SU-DHL-6 (cell line): ENCODE data around the gene TMEM163.

Source experiments
- H2AFZ ChIP-seq: fragments of 200-600 bp; sonication (generic); 2 replicates; pipeline ENCODE4 v1.6.1; 2014; ENCODE audit warnings: low read depth, mild to moderate bottlenecking, moderate library complexity, mixed read lengths, antibody characterized with exemption, low read length; ENCODE audit not compliant: severe bottlenecking
- H3F3A ChIP-seq: fragments of 200-600 bp; shearing (Covaris generic); 2 replicates; pipeline ENCODE4 v1.6.0; 2016; ENCODE audit warnings: antibody characterized with exemption, mild to moderate bottlenecking; ENCODE audit not compliant: insufficient read depth
- H3K27ac ChIP-seq: fragments of 200-600 bp; sonication (generic); 2 replicates; pipeline ENCODE4 v1.5.1; 2016; ENCODE audit warnings: low read depth, mild to moderate bottlenecking, low read length, moderate library complexity, mixed read lengths
- H3K27me3 ChIP-seq: fragments of 200-600 bp; sonication (generic), shearing (Covaris generic); 2 replicates; pipeline ENCODE4 v1.6.0; 2014; ENCODE audit warnings: mild to moderate bottlenecking, low read length
- H3K36me3 ChIP-seq: fragments of 200-600 bp; sonication (generic); 2 replicates; pipeline ENCODE4 v1.6.1; 2014; ENCODE audit warnings: mild to moderate bottlenecking, low read length, mixed read lengths
- H3K4me2 ChIP-seq: fragments of 300-600, 200-600 bp; shearing (Covaris generic), sonication (generic); 2 replicates; pipeline ENCODE4 v1.6.0; 2014; ENCODE audit warnings: low read length, low read depth, mild to moderate bottlenecking; ENCODE audit not compliant: poor library complexity, severe bottlenecking
- H3K4me3 ChIP-seq: fragments of 200-600 bp; sonication (generic); 2 replicates; pipeline ENCODE4 v1.5.1; 2014; ENCODE audit warnings: antibody characterized with exemption, low read length, mild to moderate bottlenecking, mixed read lengths; ENCODE audit not compliant: insufficient read depth, poor library complexity, severe bottlenecking
- H3K79me2 ChIP-seq: fragments of 200-600 bp; sonication (generic); 2 replicates; pipeline ENCODE4 v1.6.1; 2014; ENCODE audit warnings: mild to moderate bottlenecking, low read length, moderate library complexity; ENCODE audit not compliant: insufficient read depth
- H3K9ac ChIP-seq: fragments of 200-600 bp; sonication (generic); 2 replicates; pipeline ENCODE4 v1.7.0; 2014; ENCODE audit warnings: mild to moderate bottlenecking, low read length
- H3K9me2 ChIP-seq: fragments of 200-600 bp; sonication (generic); replicated peaks from 2 replicates; pipeline ENCODE4 v1.6.1; 2014; ENCODE audit warnings: low read length; ENCODE audit not compliant: insufficient read depth
- H3K9me3 ChIP-seq: fragments of 200-600 bp; sonication (generic); 2 replicates; pipeline ENCODE4 v1.6.1; 2014; ENCODE audit warnings: low read length, mixed read lengths; ENCODE audit not compliant: insufficient read depth
- H4K20me1 ChIP-seq: fragments of 200-600 bp; sonication (generic); 2 replicates; pipeline ENCODE4 v1.6.1; 2014; ENCODE audit warnings: low read depth, mild to moderate bottlenecking, antibody characterized with exemption, low read length, moderate library complexity, mixed read lengths
- CTCF ChIP-seq: fragments of 200-600 bp; sonication (generic); IDR thresholded peaks from one replicate; pipeline ENCODE4 v1.5.1; 2017; ENCODE audit warnings: antibody characterized with exemption, mild to moderate bottlenecking, low read length, moderate library complexity; ENCODE audit not compliant: insufficient read depth, poor library complexity, severe bottlenecking
- EZH2phosphoT487 ChIP-seq: fragments of 200-600 bp; sonication (generic), shearing (Covaris generic); conservative IDR thresholded peaks from 2 replicates; pipeline ENCODE4 v1.6.1; 2018; ENCODE audit warnings: mild to moderate bottlenecking, antibody characterized with exemption, low read length, moderate library complexity, mixed read lengths

Gene TMEM163

GRCh38 chr2:134411828-134412638 lies 306.8 kb downstream of the TMEM163 start:
- Histone ChIP-seq H3K36me3 (no peaks in the 10 kb centered on the region), H3K4me3 (no peak overlapping the region), H3K4me2 (peak overlapping the region; percentile 55), H2AFZ (peak overlapping the region; percentile 57), H3K79me2 (no peaks in the 10 kb centered on the region), H3K27me3 (no peaks in the 10 kb centered on the region), H3F3A (peaks cover 19% of the 10 kb centered on the region), H3K9ac (peak overlapping the region; percentile 43), H3K9me2 (no peaks in the 10 kb centered on the region), H3K9me3 (no peaks in the 10 kb centered on the region), H3K27ac (peak overlapping the region; percentile 87), H4K20me1 (no peaks in the 10 kb centered on the region)
- TF ChIP-seq CTCF: peak; percentile 79
- TF ChIP-seq EZH2phosphoT487: no peak

GRCh38 chr2:134411279-134411827 lies 307.4 kb downstream of the TMEM163 start:
- no peaks in the 10 kb centered on the region for H3K9me3 ChIP-seq
- no peaks in the 10 kb centered on the region for H4K20me1 ChIP-seq
- no peaks in the 10 kb centered on the region for H3K79me2 ChIP-seq
- TF ChIP-seq EZH2phosphoT487: no peak
- TF ChIP-seq CTCF: no peak
- H3K4me2 ChIP-seq: peak overlapping the region; percentile 55
- no peaks in the 10 kb centered on the region for H3K9me2 ChIP-seq
- peak overlapping the region; percentile 43 for H3K9ac ChIP-seq
- peak overlapping the region; percentile 87 for H3K27ac ChIP-seq
- H3F3A ChIP-seq: peaks cover 19% of the 10 kb centered on the region
- no peak overlapping the region for H3K4me3 ChIP-seq
- no peaks in the 10 kb centered on the region for H3K36me3 ChIP-seq
- no peaks in the 10 kb centered on the region for H3K27me3 ChIP-seq
- peak overlapping the region; percentile 57 for H2AFZ ChIP-seq

- TF ChIP-seq EZH2phosphoT487 (no peak), CTCF (no peak)
- Histone ChIP-seq H3K4me2 (peak overlapping the region; percentile 55), H2AFZ (no peak overlapping the region), H3K9me2 (no peaks in the 10 kb centered on the region), H3K27ac (peak overlapping the region; percentile 87), H3F3A (peaks cover 19% of the 10 kb centered on the region), H3K36me3 (no peaks in the 10 kb centered on the region), H3K4me3 (no peak overlapping the region), H4K20me1 (no peaks in the 10 kb centered on the region), H3K9me3 (no peaks in the 10 kb centered on the region), H3K9ac (peak overlapping the region; percentile 43), H3K79me2 (no peaks in the 10 kb centered on the region), H3K27me3 (no peaks in the 10 kb centered on the region)
Measured at GRCh38 chr2:134410831-134411231, 308.0 kb downstream of the TMEM163 start.
